ENCODE measurements around the gene CT47A7.
"Not testable (repeated sequence)": the region's sequence is repeated elsewhere in the genome, so short reads cannot be mapped to it uniquely, and the experiment has no call there.

Gene CT47A7

DNA sequence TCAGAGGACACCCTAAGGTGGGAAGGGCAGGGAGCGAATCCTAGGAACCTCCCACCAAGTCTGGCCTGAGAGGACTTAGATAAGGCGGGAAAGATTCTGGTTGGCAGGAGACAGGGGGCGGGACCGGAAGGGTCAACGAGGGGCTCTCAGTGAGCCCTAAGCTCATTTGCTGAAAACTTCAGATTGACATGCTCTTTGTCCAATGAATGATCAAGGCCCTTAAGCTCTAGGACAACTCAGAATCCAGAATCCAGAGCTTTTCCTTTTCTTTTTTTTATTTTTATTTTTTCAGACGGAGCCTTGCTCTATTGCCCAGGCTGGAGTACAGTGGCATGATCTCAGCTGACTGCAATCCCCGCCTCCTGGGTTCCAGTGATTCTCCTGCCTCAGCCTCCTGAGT, at the start of gene CT47A7:
Gene CT47A7 (minus strand): TSS at position 101 of the 400 bp plus-strand sequence. CDS start 255 bp downstream, outside the sequence.
- CTCF ChIA-PET; DNase-seq (ENCODE audit: extremely low spot score); POLR2A ChIA-PET: not testable (repeated sequence)

DNA sequence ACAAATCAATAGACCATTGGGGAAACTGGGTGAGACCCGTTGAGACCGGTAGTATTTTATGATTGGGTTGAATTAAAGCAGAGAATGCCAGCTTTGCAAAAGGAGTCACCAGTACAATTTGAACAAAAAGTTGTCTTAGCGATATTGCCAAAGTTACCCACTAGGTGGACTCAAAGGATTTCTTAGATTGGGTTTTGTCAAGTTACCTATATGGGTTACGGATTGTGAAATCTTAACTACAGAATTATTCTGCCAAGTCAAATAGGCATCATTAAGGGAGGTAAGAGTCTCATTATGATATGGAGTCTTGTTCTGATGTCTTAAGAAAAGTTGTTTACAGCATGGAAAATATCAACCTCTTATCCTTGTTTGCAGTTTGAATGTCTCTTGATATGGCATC, 44.2 kb upstream of the CT47A7 start:
- TF ChIP-seq LEF1 (IDR thresholded peaks at IDR 0.05; ENCODE audit: borderline replicate concordance) (no peak), ELF4 (IDR thresholded peaks at IDR 0.05) (no peak), FOXM1 (IDR thresholded peaks at IDR 0.05; ENCODE audit: borderline replicate concordance) (no peak), FOXA1 (IDR thresholded peaks at IDR 0.05) (no peak), FOXK2 (IDR thresholded peaks at IDR 0.05) (no peak), TARDBP (IDR thresholded peaks at IDR 0.05) (no peak), ARNT (IDR thresholded peaks at IDR 0.05) (no peak), HDGF (IDR thresholded peaks at IDR 0.05; ENCODE audit: borderline replicate concordance) (no peak)
- peak; percentile 17 for DNase-seq (ENCODE audit: extremely low spot score)
- POLR2A ChIA-PET, result no interaction called here
- CTCF ChIA-PET, result no interaction called here

DNA sequence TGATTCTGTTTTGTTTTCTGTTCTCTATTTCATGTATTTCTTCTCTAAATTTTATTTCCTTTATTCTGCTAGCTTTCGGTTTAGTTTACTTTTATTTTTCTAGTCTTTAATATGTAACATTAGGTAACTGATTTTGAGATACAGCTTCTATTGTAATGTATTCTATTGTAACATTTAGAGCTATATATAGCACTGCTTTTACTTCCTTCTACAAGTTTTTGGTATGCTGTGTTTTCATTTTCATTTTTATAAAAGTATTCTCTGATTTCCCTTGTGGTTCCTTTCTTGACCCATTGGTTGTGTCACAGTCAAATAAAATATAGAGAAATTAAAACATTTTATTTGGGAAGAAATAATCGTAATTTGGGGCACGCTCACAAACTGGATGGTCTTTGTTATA, 43.0 kb upstream of the CT47A7 start:
- TF ChIP-seq HDGF (IDR thresholded peaks at IDR 0.05; ENCODE audit: borderline replicate concordance), result no peak
- TF ChIP-seq SP1 (IDR thresholded peaks at IDR 0.05), result no peak
- TF ChIP-seq CTBP1 (IDR thresholded peaks at IDR 0.05; ENCODE audit: borderline replicate concordance), result no peak
- TF ChIP-seq LEF1 (IDR thresholded peaks at IDR 0.05; ENCODE audit: borderline replicate concordance), result no peak
- TF ChIP-seq, protein P1, sequence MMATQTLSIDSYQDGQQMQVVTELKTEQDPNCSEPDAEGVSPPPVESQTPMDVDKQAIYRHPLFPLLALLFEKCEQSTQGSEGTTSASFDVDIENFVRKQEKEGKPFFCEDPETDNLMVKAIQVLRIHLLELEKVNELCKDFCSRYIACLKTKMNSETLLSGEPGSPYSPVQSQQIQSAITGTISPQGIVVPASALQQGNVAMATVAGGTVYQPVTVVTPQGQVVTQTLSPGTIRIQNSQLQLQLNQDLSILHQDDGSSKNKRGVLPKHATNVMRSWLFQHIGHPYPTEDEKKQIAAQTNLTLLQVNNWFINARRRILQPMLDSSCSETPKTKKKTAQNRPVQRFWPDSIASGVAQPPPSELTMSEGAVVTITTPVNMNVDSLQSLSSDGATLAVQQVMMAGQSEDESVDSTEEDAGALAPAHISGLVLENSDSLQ (IDR thresholded peaks at IDR 0.05), result no peak
- no peak for TF ChIP-seq BHLHE40 (IDR thresholded peaks at IDR 0.05; ENCODE audit: borderline replicate concordance)
- TF ChIP-seq FOXM1 (IDR thresholded peaks at IDR 0.05; ENCODE audit: borderline replicate concordance), result no peak
- TF ChIP-seq NFRKB (IDR thresholded peaks at IDR 0.05), result no peak
- ChIA-PET POLR2A (no interaction called here), CTCF (no interaction called here)
- DNase-seq (ENCODE audit: extremely low spot score), result no peak

DNA sequence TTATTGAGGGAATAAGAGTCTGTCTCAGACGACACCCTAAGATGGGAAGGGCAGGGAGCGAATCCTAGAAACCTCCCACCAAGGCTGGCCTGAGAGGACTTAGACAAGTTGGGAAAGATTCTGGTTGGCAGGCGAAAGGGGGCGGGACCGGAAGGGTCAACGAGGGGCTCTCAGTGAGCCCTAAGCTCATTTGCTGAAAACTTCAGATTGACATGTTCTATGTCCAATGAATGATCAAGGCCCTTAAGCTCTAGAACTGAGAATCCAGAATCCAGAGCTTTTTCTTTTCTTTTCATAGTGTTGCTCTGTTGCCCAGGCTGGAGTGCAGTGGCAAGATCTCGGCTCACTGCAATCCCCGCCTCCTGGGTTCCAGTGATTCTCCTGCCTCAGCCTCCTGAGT, 29.3 kb upstream of the CT47A7 start, which contains the start of gene CT47A1:
Gene CT47A1 (minus strand): TSS at position 101 of the 400 bp plus-strand sequence. CDS start 231 bp downstream, outside the sequence.
- CTCF ChIA-PET; DNase-seq (ENCODE audit: extremely low spot score); POLR2A ChIA-PET: not testable (repeated sequence)
